ENCODE results near the gene EDEM3. TPM values are rescaled to one million over a fixed set of nuclear protein-coding genes. Genes with fewer than 3 reads are reported as not detected.

The EDEM3 gene, protein sequence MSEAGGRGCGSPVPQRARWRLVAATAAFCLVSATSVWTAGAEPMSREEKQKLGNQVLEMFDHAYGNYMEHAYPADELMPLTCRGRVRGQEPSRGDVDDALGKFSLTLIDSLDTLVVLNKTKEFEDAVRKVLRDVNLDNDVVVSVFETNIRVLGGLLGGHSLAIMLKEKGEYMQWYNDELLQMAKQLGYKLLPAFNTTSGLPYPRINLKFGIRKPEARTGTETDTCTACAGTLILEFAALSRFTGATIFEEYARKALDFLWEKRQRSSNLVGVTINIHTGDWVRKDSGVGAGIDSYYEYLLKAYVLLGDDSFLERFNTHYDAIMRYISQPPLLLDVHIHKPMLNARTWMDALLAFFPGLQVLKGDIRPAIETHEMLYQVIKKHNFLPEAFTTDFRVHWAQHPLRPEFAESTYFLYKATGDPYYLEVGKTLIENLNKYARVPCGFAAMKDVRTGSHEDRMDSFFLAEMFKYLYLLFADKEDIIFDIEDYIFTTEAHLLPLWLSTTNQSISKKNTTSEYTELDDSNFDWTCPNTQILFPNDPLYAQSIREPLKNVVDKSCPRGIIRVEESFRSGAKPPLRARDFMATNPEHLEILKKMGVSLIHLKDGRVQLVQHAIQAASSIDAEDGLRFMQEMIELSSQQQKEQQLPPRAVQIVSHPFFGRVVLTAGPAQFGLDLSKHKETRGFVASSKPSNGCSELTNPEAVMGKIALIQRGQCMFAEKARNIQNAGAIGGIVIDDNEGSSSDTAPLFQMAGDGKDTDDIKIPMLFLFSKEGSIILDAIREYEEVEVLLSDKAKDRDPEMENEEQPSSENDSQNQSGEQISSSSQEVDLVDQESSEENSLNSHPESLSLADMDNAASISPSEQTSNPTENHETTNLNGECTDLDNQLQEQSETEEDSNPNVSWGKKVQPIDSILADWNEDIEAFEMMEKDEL
- 14.5 and 21.1 TPM in 2 replicates for total RNA-seq (2014; rRNA removed; shearing (Covaris generic))

DNA sequence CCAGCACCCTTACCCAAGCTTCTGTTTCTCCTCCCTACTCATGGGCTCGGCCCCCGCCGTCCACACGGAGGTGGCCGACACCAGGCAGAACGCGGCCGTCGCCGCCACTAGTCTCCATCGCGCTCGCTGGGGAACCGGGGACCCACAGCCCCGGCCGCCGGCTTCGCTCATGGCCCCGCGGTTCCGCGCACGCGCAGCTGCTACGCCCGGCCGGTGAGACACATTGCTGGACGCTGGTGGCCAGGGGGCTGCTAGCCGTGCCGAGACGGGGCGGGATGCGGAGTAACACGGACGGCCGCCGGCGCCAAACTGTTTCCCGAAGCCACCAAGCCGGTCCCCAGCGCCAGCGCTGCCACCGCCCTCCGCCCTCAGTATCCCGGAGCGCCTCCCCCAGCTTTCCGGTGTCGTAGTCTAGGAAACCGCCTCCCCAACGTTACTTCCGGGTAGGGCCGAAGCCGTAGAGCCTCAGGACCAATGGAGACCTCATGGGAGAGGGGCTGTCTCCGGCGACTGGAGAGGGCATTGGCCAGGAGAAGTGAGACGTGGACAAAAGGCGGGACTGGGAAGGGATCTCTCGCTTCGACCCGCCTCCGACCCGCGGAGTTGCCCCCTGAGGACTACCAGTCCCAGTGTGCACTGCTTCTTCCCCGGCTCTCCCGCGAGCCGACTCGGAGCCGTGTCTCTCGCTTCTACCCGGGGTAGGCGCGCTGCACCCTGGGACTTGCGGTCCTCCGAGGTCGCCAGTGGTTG lies at the start of gene EDEM3:
Gene EDEM3, minus strand, starts transcription at position 383 of the 750 bp plus-strand sequence. Its CDS starts 212 bp downstream, at position 171.
- DNase-seq = peak; percentile 92
- Histone ChIP-seq H3K36me3 (replicated peaks; ENCODE audit: control insufficient read depth, insufficient read depth, low read length) (no peaks in the 10 kb centered on the region), H3K4me3 (ENCODE audit: insufficient read depth, low read depth, low read length) (peak within 1 kb of the TSS; percentile 94), H3K27me3 (ENCODE audit: control insufficient read depth, insufficient read depth, low read length) (peaks cover 17% of the 10 kb centered on the region)

DNA sequence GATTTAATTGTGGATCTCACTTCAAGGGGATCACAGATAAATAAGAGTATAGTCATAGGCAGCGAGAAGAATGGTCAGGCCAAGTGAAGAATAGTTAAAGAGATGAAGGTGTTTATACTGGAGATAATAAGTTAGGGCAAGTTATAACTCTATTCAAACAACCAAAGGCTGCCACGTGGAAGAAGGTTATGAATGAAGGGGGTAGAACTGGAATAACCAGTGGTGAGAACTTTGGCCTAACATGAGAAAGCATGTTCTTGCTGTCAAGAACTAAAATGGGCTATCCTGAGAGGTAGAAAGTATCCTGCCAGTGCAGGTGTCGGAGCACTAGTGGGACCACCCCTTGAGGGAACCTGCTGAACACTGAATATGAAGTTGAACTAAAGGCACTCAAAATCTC lies 49.6 kb upstream of the EDEM3 start:
- Histone ChIP-seq H3K36me3 (replicated peaks; ENCODE audit: control insufficient read depth, insufficient read depth, low read length) (no peaks in the 10 kb centered on the region; the same call in 1 of the 2 replicates), H3K4me3 (ENCODE audit: insufficient read depth, low read depth, low read length) (no peak overlapping the region), H3K27me3 (ENCODE audit: control insufficient read depth, insufficient read depth, low read length) (no peaks in the 10 kb centered on the region; the same call in 1 of the 2 replicates)
- no peak for DNase-seq

DNA sequence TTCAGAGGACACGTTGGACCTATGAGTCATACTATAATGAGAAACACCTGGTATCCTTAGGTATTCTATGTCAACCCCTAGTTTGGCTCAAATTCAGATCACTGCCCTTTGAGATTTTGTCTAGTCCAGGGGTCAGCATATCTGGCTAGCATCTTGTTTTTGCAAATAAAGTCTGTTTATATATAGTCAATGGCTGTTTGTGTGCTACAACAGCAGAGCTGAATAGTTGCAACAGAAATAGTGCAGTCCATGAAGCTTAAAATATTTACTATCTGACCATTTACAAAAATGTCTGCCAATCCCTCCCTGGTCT lies 48.5 kb upstream of the EDEM3 start:
- Histone ChIP-seq H3K27me3 (ENCODE audit: control insufficient read depth, insufficient read depth, low read length) (no peaks in the 10 kb centered on the region; the same call in 1 of the 2 replicates), H3K4me3 (ENCODE audit: insufficient read depth, low read depth, low read length) (no peak overlapping the region), H3K36me3 (replicated peaks; ENCODE audit: control insufficient read depth, insufficient read depth, low read length) (no peaks in the 10 kb centered on the region; the same call in 1 of the 2 replicates)
- DNase-seq = no peak

DNA sequence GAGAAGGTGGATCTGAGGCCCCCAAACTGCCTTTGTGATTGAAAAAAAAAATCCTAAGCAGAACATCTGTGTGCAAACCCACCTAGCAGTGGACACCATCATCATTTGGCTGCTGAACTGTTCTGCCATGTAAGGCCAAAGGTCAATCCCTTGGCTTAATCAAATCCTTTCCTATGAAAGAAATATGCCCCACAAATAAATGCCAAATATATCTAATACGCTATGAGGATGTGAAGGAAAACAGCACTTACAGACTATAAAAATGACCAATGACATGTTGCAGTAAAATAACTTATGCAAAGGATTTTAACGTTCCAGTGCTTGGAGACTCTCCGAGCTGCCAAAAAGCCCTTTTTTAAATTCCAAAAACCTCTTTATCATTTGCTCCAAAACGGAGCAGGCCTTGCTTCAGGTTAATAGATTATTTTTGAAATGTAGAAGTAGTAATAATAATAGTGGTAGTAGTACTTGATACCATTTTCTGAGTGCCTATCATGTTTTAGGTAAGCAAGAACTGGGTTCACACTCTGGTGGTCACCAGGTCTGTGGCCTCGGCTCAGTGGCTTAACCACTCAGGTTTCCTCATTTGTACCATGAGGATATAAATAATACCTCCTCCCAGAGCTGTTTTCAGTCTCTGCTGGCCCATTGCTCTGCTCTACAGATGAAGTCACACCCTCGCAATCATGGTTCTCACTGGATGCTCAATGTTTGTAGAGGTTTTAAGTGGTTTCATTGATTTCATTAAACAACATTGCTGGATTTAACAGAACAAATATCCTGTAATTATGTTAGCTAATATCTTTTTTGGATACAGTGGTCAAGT lies 47.9 kb upstream of the EDEM3 start:
- DNase-seq = no peak
- no peak overlapping the region for H3K4me3 ChIP-seq (ENCODE audit: insufficient read depth, low read depth, low read length)
- H3K27me3 ChIP-seq (ENCODE audit: control insufficient read depth, insufficient read depth, low read length) = no peaks in the 10 kb centered on the region; the same call in 1 of the 2 replicates
- no peaks in the 10 kb centered on the region; the same call in 1 of the 2 replicates for H3K36me3 ChIP-seq (replicated peaks; ENCODE audit: control insufficient read depth, insufficient read depth, low read length)

DNA sequence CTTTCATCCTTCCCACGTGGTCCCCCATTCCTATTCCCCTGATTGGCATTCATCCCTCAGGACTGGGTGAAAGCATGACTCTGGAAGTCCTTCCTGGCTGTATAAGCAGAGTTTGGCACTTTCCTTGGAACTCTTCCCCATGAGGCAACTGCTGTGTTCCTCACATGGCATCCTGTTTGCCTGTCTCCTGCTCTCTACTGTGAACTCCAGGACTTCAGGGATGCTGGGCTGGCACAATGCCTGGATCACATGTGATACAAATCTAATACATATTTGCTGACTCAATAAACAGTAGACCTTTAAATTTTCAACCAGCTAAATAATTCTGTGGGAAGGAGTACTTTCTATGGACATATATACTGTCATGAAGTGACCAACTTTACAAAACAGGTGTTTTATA lies 46.8 kb upstream of the EDEM3 start:
- no peak for DNase-seq
- H3K4me3 ChIP-seq (ENCODE audit: insufficient read depth, low read depth, low read length) = no peak overlapping the region
- H3K27me3 ChIP-seq (ENCODE audit: control insufficient read depth, insufficient read depth, low read length) = no peaks in the 10 kb centered on the region; the same call in 1 of the 2 replicates

DNA sequence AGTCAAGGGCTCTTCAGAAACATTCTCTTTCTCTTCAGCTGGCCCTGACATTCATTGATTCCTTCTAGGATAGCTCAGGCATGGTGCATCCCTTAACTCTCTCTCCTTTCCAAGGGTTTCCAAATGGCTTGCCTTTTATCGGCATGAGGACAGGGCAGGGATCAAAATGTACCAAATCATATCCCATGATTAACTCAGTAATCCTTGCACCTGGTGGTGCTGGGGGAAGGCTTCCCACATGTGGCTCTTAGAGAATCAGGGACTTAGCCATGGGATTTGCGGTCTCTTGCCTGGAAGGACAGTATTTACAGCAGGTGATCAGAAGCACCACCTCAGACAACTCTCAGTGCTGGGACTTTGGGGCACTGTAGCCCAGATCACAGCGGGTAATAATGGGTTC lies 46.2 kb upstream of the EDEM3 start:
- Histone ChIP-seq H3K36me3 (replicated peaks; ENCODE audit: control insufficient read depth, insufficient read depth, low read length) (no peaks in the 10 kb centered on the region; the same call in 1 of the 2 replicates), H3K27me3 (ENCODE audit: control insufficient read depth, insufficient read depth, low read length) (no peaks in the 10 kb centered on the region; the same call in 1 of the 2 replicates), H3K4me3 (ENCODE audit: insufficient read depth, low read depth, low read length) (no peak overlapping the region)
- no peak for DNase-seq

More for the DNA sequence above, 46.8 kb upstream of the EDEM3 start:
- no peaks in the 10 kb centered on the region; the same call in 1 of the 2 replicates for H3K36me3 ChIP-seq (replicated peaks; ENCODE audit: control insufficient read depth, insufficient read depth, low read length)

DNA sequence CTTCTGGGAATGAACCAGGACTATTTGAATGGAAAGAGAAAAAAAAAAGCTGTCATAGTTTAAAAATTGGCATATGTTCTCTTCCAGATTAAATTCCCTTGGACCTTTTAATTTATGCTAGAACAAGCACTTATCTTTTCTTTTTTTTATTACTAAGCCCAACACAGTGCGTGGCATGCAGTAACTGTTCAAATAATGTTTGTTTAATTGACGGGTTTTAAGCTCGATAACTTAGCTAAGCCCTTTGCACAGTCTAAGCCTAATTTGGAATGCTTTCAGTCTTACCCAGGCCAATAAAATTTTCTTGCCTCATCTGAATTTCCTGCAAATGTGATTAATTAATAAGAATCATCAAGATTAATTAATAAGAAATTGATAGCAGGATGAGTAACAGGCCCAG lies 39.3 kb upstream of the EDEM3 start:
- H3K36me3 ChIP-seq (replicated peaks; ENCODE audit: control insufficient read depth, insufficient read depth, low read length) = no peaks in the 10 kb centered on the region
- no peak overlapping the region for H3K4me3 ChIP-seq (ENCODE audit: insufficient read depth, low read depth, low read length)
- DNase-seq = no peak
- H3K27me3 ChIP-seq (ENCODE audit: control insufficient read depth, insufficient read depth, low read length) = no peaks in the 10 kb centered on the region

DNA sequence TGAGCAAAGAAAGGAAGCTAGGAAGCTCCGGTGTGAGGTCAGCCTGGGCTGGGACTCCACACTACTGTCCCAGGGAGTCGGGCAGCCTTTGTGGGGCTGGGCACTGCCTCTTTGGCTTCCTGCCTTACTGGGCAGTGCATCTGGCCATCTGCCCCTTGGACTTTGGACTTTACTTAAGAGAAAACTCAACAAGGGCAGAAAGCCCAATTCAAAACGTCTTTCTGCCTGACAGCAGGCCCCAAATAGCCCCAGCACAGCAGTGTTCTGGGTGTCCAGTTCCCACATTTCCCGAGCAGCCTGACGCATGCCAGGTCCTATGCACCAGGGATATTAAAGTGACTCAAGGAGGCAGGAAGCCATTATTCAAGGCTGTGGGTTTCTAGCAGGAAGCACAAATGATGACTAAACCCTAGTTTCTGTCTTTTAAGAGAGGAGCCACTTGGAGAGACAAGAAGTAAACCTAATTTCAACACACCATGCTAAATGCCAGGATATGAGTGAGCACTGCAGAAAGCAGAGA lies 37.9 kb upstream of the EDEM3 start:
- DNase-seq = no peak
- no peaks in the 10 kb centered on the region for H3K27me3 ChIP-seq (ENCODE audit: control insufficient read depth, insufficient read depth, low read length)
- H3K4me3 ChIP-seq (ENCODE audit: insufficient read depth, low read depth, low read length) = no peak overlapping the region
- H3K36me3 ChIP-seq (replicated peaks; ENCODE audit: control insufficient read depth, insufficient read depth, low read length) = no peaks in the 10 kb centered on the region

DNA sequence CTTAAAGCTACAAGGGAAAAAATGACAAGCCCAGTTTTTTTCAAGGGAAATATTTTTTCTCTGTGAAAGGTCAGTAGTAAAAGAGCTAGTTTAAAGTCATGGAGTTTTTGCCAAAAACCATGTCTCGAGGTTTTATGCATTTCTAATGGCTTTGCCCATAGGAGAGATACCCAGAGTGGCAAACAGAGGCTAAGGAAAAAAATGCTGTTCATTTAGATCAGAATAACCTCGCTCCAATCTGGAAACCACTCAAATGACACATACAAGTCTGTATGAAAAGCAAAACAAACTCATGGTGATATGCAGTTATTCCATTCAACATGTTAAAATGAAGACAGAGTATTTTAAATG lies 36.9 kb upstream of the EDEM3 start:
- Histone ChIP-seq H3K27me3 (ENCODE audit: control insufficient read depth, insufficient read depth, low read length) (no peaks in the 10 kb centered on the region), H3K4me3 (ENCODE audit: insufficient read depth, low read depth, low read length) (no peak overlapping the region), H3K36me3 (replicated peaks; ENCODE audit: control insufficient read depth, insufficient read depth, low read length) (no peaks in the 10 kb centered on the region)
- no peak for DNase-seq

DNA sequence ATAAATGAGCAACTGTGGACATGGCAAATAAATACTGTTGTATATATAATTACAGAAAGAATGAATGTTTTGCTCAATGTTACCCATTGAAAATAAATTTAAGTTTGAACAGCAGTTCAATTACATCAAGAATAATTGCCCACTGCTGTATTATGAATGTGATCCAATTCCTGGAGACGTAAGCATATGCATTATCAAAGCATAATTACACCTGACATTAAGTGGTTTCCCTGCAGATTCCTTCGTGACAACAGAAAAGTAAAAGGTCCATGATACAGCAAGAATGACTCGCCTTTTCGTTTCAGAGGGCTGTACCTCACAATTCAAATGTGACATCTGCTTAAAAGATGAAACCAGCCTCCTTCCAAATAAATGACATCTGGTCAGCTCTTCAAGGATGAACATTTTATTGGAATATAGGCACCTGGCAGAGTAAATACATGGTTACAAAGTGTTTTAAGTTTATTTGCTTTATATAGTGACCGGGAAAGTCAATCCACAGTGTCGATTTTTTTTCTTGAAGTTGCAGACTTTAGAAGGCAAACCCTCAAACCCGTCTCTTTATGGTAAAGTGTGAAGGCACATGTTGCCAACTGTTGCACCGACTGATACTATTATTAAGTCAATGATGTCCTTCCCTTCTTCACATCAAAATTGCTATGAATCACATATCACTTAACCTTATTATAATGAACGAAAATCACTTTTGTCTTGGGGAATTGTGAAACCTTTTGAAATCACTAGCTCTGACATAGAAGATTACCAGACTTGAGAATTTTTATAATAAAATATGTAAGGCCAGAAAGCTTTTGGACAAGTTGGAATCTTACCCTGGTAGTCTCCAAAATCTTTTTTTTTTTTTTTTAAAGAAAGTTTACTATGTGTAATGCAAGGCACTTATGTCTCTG lies 36.2 kb upstream of the EDEM3 start:
- H3K36me3 ChIP-seq (replicated peaks; ENCODE audit: control insufficient read depth, insufficient read depth, low read length) = no peaks in the 10 kb centered on the region
- no peak overlapping the region for H3K4me3 ChIP-seq (ENCODE audit: insufficient read depth, low read depth, low read length)
- DNase-seq = no peak
- no peaks in the 10 kb centered on the region for H3K27me3 ChIP-seq (ENCODE audit: control insufficient read depth, insufficient read depth, low read length)

DNA sequence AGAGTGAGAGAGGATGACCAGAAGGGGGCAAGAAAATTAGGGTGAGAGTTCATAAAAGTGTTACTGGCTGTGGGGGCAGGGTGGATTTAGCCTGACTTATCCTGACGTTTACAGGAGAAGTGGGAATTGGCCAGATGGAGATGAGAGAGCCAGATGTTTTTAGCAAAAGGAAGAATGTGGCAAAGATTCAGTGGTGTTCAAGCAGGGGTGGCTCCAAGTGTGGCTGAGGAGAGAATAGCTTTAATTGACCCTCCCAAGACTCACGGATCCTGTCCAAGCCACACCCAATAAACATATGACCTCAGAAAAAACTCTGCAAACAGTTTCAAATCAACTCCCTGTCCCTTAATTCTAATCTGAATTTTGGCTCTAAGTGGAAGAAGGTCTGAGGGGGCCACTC lies 35.2 kb upstream of the EDEM3 start:
- H3K27me3 ChIP-seq (ENCODE audit: control insufficient read depth, insufficient read depth, low read length) = no peaks in the 10 kb centered on the region

DNA sequence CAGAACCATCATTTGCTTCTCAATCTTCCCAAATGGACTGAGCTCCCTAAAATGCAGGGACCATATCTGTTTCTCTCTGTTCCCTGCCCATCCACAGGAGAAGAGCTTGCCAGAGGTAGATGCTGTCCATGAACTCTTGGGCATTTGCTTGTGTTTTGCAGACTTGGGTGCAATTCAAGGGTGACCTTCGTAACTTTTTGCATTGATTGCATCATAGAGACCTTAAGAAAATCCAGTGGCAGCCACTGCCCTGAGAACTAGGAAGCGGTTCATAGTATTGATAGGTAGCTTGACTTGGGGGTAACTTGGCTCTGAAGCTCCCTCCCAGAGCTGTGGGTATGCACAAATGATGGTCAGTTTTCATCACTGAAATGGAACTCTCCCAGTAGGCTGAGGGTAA lies 34.3 kb upstream of the EDEM3 start:
- Histone ChIP-seq H3K4me3 (ENCODE audit: insufficient read depth, low read depth, low read length) (no peak overlapping the region), H3K36me3 (replicated peaks; ENCODE audit: control insufficient read depth, insufficient read depth, low read length) (no peaks in the 10 kb centered on the region), H3K27me3 (ENCODE audit: control insufficient read depth, insufficient read depth, low read length) (no peaks in the 10 kb centered on the region)
- DNase-seq = no peak

More for the DNA sequence above, 35.2 kb upstream of the EDEM3 start:
- no peak for DNase-seq
- no peak overlapping the region for H3K4me3 ChIP-seq (ENCODE audit: insufficient read depth, low read depth, low read length)
- no peaks in the 10 kb centered on the region for H3K36me3 ChIP-seq (replicated peaks; ENCODE audit: control insufficient read depth, insufficient read depth, low read length)

DNA sequence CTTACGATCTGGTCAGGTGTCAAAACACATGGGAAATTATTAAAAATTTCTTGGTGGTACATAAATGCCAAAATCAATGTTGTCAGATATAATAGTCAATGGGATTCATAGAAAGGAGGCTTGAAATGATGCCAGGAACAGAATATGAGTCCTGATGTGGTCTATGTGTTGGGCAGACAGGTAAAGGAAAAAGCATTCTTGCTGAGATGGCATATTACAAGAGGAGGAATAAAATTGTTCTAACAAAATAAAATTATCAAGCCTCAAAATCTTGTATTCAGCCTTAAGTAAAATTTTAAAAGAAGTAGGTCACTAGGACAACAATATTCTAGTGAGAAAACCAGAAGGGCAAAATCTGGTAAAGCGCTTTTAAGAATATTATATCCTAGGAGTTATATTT lies 30.9 kb upstream of the EDEM3 start:
- Histone ChIP-seq H3K4me3 (ENCODE audit: insufficient read depth, low read depth, low read length) (no peak overlapping the region), H3K36me3 (replicated peaks; ENCODE audit: control insufficient read depth, insufficient read depth, low read length) (no peaks in the 10 kb centered on the region), H3K27me3 (ENCODE audit: control insufficient read depth, insufficient read depth, low read length) (no peaks in the 10 kb centered on the region)
- no peak for DNase-seq
